OCI-LY7 (cell line): ENCODE data around the gene SLC43A1. TPM values are rescaled to one million over a fixed set of nuclear protein-coding genes. Genes with fewer than 3 reads are reported as not detected.

Source experiments
- BruUV-seq: library from RNA; stranded (reverse); fragments of 400-500 nt; replicated peaks from 2 replicates; lab custom pipeline; 2021; lab: Mats Ljungman, UMichigan
- CTCF ChIA-PET: fragments of 300-600 bp; sonication (Branson Sonifier 250); formaldehyde crosslinking; loops from one replicate; lab custom pipeline; 2022; ENCODE audit warnings: antibody characterized with exemption; ENCODE audit not compliant: unreplicated experiment; lab: Charles Lee
- POLR2A ChIA-PET: fragments of 300-600 bp; sonication (Branson Sonifier 250); formaldehyde crosslinking; loops from one replicate; lab custom pipeline; 2022; ENCODE audit warnings: antibody characterized with exemption; lab: Charles Lee
- DNase-seq: peaks from one replicate; pipeline ENCODE4 v3.0.0-alpha.2; 2015; ENCODE audit warnings: low spot score
- H2AFZ ChIP-seq: fragments of 200-600 bp; sonication (generic), shearing (Covaris generic); 2 replicates; pipeline ENCODE4 v1.6.1; 2014; ENCODE audit warnings: mild to moderate bottlenecking, antibody characterized with exemption, low read length, moderate library complexity
- H3K27ac ChIP-seq: fragments of 200-600 bp; sonication (generic); 2 replicates; pipeline ENCODE4 v1.5.1; 2014; ENCODE audit warnings: mixed run types, low read depth, mild to moderate bottlenecking, moderate library complexity, low read length, inconsistent platforms; ENCODE audit not compliant: poor library complexity, severe bottlenecking
- H3K36me3 ChIP-seq: fragments of 200-600 bp; sonication (generic); 2 replicates; pipeline ENCODE4 v1.6.1; 2014; ENCODE audit warnings: mild to moderate bottlenecking, antibody characterized with exemption, low read length, moderate library complexity, mixed read lengths; ENCODE audit not compliant: insufficient read depth
- H3K4me1 ChIP-seq: fragments of 200-600 bp; sonication (generic); 2 replicates; pipeline ENCODE4 v1.5.1; 2014; ENCODE audit warnings: mild to moderate bottlenecking, low read length; ENCODE audit not compliant: insufficient read depth, poor library complexity, severe bottlenecking
- H3K4me2 ChIP-seq: fragments of 200-600 bp; sonication (generic); 2 replicates; pipeline ENCODE4 v1.6.1; 2014; ENCODE audit warnings: mild to moderate bottlenecking, low read length
- H3K4me3 ChIP-seq: fragments of 200-600 bp; sonication (generic); 2 replicates; pipeline ENCODE4 v1.5.1; 2014; ENCODE audit warnings: mild to moderate bottlenecking, low read depth, low read length; ENCODE audit not compliant: poor library complexity, severe bottlenecking
- H3K79me2 ChIP-seq: fragments of 200-600 bp; sonication (generic); 2 replicates; pipeline ENCODE4 v1.6.1; 2016; ENCODE audit warnings: low read depth, mild to moderate bottlenecking, low read length, moderate library complexity, mixed read lengths; ENCODE audit not compliant: insufficient read depth
- H3K9me2 ChIP-seq: fragments of 200-600 bp; sonication (generic); 2 replicates; pipeline ENCODE4 v1.6.1; 2016; ENCODE audit warnings: mild to moderate bottlenecking, low read length, mixed read lengths; ENCODE audit not compliant: insufficient read depth
- H3K9me3 ChIP-seq: fragments of 200-600 bp; sonication (generic); 2 replicates; pipeline ENCODE4 v1.6.1; 2014; ENCODE audit warnings: mild to moderate bottlenecking, mixed run types, low read length, mixed read lengths
- H4K20me1 ChIP-seq: fragments of 200-600 bp; sonication (generic); 2 replicates; pipeline ENCODE4 v1.6.1; 2014; ENCODE audit warnings: mild to moderate bottlenecking, antibody characterized with exemption, low read length, moderate library complexity, mixed read lengths; ENCODE audit not compliant: insufficient read depth
- EZH2phosphoT487 ChIP-seq: fragments of 200-600 bp; sonication (generic); IDR thresholded peaks from 2 replicates; pipeline ENCODE4 v1.6.1; 2018; ENCODE audit warnings: low read depth, borderline replicate concordance, mild to moderate bottlenecking, mixed run types, antibody characterized with exemption, low read length, moderate library complexity, mixed read lengths
- intact Hi-C: fragments of 100-400 bp; cut with micrococcal nuclease; formaldehyde crosslinking; loops from one replicate; pipeline ENCODE4 v1.10.0; 2022; ENCODE audit not compliant: unreplicated experiment
- total RNA-seq, 2 experiments: library from RNA; depleted of rRNA in 1 of 2; stranded (reverse); fragments of >200 nt in 1 of 2; shearing (Covaris generic) in 1 of 2; gene quantifications; 2 replicates each; pipeline ENCODE4 v1.2.3, GENCODE V29; 2014 to 2022
- TF ChIP-seq, protein P1 (sequence below): fragments of 200-600 bp; sonication (generic); conservative IDR thresholded peaks from 2 replicates; pipeline ENCODE4 v1.5.1; 2014; ENCODE audit warnings: mild to moderate bottlenecking, antibody characterized with exemption, low read length, moderate library complexity, mixed read lengths

The SLC43A1 gene
- total RNA-seq, 2 experiments from 2014 or later = 61.1 to 78.6 TPM

DNA sequence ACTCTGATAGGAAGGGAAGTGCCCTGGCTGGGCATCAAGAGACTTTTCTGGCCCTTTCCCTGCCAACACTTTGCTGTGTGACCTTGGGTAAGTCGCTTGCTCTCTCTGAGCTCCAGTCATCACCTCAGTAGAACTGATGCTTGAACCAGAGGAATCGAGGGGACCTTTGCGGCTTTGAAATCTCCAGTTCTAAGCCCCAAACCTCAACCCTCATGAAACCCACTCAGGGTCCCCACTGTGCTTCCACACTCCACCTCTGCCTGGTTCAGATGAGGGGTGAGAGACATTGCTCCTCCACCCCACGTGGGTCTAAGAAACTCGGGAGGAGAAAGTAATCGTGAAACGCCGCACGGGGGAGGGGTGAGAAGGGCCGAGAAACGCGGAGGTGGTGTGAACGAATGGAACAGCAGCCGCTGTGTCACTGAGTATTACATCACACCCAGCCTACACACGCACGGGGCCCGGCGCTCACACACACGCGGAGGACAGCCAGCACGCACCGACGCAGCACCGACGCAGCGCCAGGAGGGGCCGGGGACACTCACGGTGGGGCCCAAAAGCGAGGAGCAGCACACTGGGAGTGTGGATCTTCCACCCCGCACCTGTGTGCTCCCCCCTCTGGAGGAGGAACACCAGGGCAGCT lies 50.8 kb downstream of the SLC43A1 start:
- Histone ChIP-seq H3K4me3 (no peak overlapping the region), H3K36me3 (no peaks in the 10 kb centered on the region), H3K79me2 (no peaks in the 10 kb centered on the region), H3K27ac (no peak overlapping the region), H3K9me3 (no peaks in the 10 kb centered on the region), H3K4me1 (peaks cover 10% of the 10 kb centered on the region), H2AFZ (no peak overlapping the region), H3K9me2 (no peaks in the 10 kb centered on the region), H4K20me1 (no peaks in the 10 kb centered on the region), H3K4me2 (no peak overlapping the region)
- intact Hi-C loops = loop anchor here (10.0 kb wide), 1 partner anchor 1050 kb away; no protein-coding TSS in a partner anchor
- no peak for TF ChIP-seq EZH2phosphoT487
- TF ChIP-seq, protein P1, sequence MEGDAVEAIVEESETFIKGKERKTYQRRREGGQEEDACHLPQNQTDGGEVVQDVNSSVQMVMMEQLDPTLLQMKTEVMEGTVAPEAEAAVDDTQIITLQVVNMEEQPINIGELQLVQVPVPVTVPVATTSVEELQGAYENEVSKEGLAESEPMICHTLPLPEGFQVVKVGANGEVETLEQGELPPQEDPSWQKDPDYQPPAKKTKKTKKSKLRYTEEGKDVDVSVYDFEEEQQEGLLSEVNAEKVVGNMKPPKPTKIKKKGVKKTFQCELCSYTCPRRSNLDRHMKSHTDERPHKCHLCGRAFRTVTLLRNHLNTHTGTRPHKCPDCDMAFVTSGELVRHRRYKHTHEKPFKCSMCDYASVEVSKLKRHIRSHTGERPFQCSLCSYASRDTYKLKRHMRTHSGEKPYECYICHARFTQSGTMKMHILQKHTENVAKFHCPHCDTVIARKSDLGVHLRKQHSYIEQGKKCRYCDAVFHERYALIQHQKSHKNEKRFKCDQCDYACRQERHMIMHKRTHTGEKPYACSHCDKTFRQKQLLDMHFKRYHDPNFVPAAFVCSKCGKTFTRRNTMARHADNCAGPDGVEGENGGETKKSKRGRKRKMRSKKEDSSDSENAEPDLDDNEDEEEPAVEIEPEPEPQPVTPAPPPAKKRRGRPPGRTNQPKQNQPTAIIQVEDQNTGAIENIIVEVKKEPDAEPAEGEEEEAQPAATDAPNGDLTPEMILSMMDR = no peak
- no peak for DNase-seq
- no TSS peak for BruUV-seq
- POLR2A ChIA-PET = no interaction called here
- CTCF ChIA-PET = interaction anchor here (0.7 kb wide), 1 partner anchor 10 kb away, joined by 3 read pairs; no protein-coding TSS in a partner anchor

DNA sequence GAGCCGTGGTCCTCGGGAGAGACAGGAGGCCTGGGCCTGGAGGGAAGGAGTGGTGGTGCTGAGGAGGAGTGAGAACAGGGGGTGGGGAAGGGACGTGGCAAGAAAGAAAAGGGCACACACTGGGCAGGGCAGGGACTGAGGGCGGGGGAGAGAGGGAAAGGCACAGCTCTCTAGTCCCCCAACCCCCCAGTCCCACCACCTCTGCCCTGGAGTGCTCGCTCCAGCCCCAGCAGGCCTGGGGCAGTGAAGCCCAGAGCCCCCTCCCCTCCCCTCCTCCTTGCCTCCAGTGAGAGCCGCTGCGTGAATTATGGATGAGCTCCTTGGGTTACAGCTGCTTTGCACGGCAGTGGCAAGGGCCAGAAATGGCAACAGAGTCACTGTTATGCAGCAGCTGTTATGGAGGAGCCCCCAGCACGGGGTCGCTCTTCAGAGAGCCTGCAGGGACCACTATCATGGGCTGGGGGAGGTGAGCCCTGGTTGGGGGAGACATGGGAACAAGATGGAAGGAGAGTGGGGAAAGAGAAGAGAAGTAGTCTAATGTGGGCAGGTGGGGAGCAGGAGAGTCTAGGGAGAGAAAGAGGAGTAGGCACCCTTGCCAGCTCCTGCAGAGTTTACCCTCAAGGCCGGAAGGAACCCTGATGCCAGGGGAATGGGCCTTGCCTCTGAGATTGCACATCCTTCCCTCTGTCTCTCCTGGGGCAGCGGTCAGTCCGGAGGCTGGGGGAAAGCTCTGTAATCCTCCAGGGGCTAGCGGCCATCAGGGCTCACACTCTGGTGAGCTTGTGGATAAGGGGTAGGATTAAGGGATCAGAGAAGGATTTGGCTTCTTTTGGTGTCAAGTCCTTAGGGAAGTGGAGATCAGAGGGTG lies 51.6 kb downstream of the SLC43A1 start:
- TF ChIP-seq, protein P1 = no peak
- TF ChIP-seq EZH2phosphoT487 = no peak
- H3K4me1 ChIP-seq = peaks cover 18% of the 10 kb centered on the region
- H3K36me3 ChIP-seq = no peaks in the 10 kb centered on the region
- intact Hi-C loops = loop anchor here (10.0 kb wide), 1 partner anchor 1051 kb away; no protein-coding TSS in a partner anchor
- H3K27ac ChIP-seq = no peak overlapping the region
- no peak overlapping the region for H2AFZ ChIP-seq
- H3K9me3 ChIP-seq = no peaks in the 10 kb centered on the region
- BruUV-seq = no TSS peak
- H3K9me2 ChIP-seq = no peaks in the 10 kb centered on the region
- H3K4me2 ChIP-seq = no peak overlapping the region
- ChIA-PET POLR2A (no interaction called here), CTCF (interaction anchor here (0.6 to 0.7 kb wide), 3 partner anchors 11 to 127 kb away, joined by 3 to 8 read pairs (median 3); no protein-coding TSS in a partner anchor)
- H3K79me2 ChIP-seq = no peaks in the 10 kb centered on the region
- no peak for DNase-seq
- no peak overlapping the region for H3K4me3 ChIP-seq
- H4K20me1 ChIP-seq = no peaks in the 10 kb centered on the region
